Sigmoid colon (tissue), 4 donors: Measurements from ENCODE around the gene LPCAT1.
"Not testable (repeated sequence)": the region's sequence is repeated elsewhere in the genome, so short reads cannot be mapped to it uniquely, and the experiment has no call there.

Source experiments
- CTCF ChIP-seq, 4 experiments: fragments of 450-650 bp in 3 of 4; fragments of 200-600 bp in 1 of 4; IDR thresholded peaks; one replicate each; pipeline ENCODE4 v1.5.1; 2016 to 2019; ENCODE audit warnings: antibody characterized with exemption in 4 of 4, mild to moderate bottlenecking in 3 of 4, moderate library complexity in 2 of 4
- EP300 ChIP-seq, 4 donors: sonication (generic); formaldehyde crosslinking; IDR thresholded peaks; one replicate each; pipeline ENCODE4 v1.6.1; 2017; ENCODE audit warnings: antibody characterized with exemption in 4 of 4
- POLR2A ChIP-seq, 2 donors: fragments of 450-650 bp; IDR thresholded peaks; one replicate each; pipeline ENCODE4 v1.6.1; 2016; ENCODE audit warnings: antibody characterized with exemption in 2 of 2, mild to moderate bottlenecking in 2 of 2, moderate library complexity in 2 of 2

- not testable (repeated sequence) for TF ChIP-seq EP300, CTCF, POLR2A (IDR thresholded peaks at IDR 0.05)
These were observed 101.2 kb downstream of the LPCAT1 start for GRCh38 chr5:1422522-1422921.
